ENCODE measurements around the gene PTPN1. TPM values are rescaled to one million over a fixed set of nuclear protein-coding genes. Genes with fewer than 3 reads are reported as not detected.
A peak's percentile ranks its signal among the peaks of the same experiment; 100 is the strongest.

The PTPN1 gene
- total and polyA plus RNA-seq, 2 of the 13 experiments (the other 11 are each of a cell fraction or from before 2014, with no cell fraction given) = 17.7 to 37.2 TPM

GRCh38 chr20:50575865-50576720 is 65.9 kb downstream of the PTPN1 start (continued):
- TF ChIP-seq PBX3 (CRISPR knock-in tag; IDR thresholded peaks at IDR 0.05; ENCODE audit: borderline replicate concordance) (no peak), ZNF350 (CRISPR knock-in tag; IDR thresholded peaks at IDR 0.05; ENCODE audit: borderline replicate concordance, low read depth) (0 out of 2 replicates have a peak, but pooled peaks have one; percentile 22), ZNF724P (CRISPR knock-in tag; IDR thresholded peaks at IDR 0.05; ENCODE audit: borderline replicate concordance) (no peak), NFYB (CRISPR knock-in tag; IDR thresholded peaks at IDR 0.05) (no peak), IRF2 (CRISPR knock-in tag; IDR thresholded peaks at IDR 0.05) (0 out of 2 replicates have a peak, but pooled peaks have one; percentile 47), SIX1 (CRISPR knock-in tag; IDR thresholded peaks at IDR 0.05; ENCODE audit: borderline replicate concordance) (peak; percentile 40; the same call in 1 of the 2 replicates), FUBP1 (CRISPR knock-in tag; IDR thresholded peaks at IDR 0.05; ENCODE audit: borderline replicate concordance) (no peak), ZNF616 (CRISPR knock-in tag; IDR thresholded peaks at IDR 0.05; ENCODE audit: low read depth) (no peak), SMYD3 (CRISPR knock-in tag; IDR thresholded peaks at IDR 0.05) (no peak), ZNF251 (CRISPR knock-in tag; IDR thresholded peaks at IDR 0.05) (no peak), CREB1 (IDR thresholded peaks at IDR 0.05) (no peak), CREB1 (CRISPR knock-in tag; IDR thresholded peaks at IDR 0.05) (no peak), ZFP1 (CRISPR knock-in tag; IDR thresholded peaks at IDR 0.05) (no peak; the same call in 1 of the 2 replicates), ZNF816 (CRISPR knock-in tag; IDR thresholded peaks at IDR 0.05; ENCODE audit: borderline replicate concordance) (no peak), SRF (IDR thresholded peaks at IDR 0.05; ENCODE audit: low read depth, low read length) (no peak), PCBP2 (optimal IDR thresholded peaks at IDR 0.05; ENCODE audit: low read depth, low read length, poor library complexity, severe bottlenecking) (no peak)
- TF ChIP-seq, protein P1, sequence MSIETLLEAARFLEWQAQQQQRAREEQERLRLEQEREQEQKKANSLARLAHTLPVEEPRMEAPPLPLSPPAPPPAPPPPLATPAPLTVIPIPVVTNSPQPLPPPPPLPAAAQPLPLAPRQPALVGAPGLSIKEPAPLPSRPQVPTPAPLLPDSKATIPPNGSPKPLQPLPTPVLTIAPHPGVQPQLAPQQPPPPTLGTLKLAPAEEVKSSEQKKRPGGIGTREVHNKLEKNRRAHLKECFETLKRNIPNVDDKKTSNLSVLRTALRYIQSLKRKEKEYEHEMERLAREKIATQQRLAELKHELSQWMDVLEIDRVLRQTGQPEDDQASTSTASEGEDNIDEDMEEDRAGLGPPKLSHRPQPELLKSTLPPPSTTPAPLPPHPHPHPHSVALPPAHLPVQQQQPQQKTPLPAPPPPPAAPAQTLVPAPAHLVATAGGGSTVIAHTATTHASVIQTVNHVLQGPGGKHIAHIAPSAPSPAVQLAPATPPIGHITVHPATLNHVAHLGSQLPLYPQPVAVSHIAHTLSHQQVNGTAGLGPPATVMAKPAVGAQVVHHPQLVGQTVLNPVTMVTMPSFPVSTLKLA (IDR thresholded peaks at IDR 0.05) = no peak
- TF ChIP-seq, protein P2, sequence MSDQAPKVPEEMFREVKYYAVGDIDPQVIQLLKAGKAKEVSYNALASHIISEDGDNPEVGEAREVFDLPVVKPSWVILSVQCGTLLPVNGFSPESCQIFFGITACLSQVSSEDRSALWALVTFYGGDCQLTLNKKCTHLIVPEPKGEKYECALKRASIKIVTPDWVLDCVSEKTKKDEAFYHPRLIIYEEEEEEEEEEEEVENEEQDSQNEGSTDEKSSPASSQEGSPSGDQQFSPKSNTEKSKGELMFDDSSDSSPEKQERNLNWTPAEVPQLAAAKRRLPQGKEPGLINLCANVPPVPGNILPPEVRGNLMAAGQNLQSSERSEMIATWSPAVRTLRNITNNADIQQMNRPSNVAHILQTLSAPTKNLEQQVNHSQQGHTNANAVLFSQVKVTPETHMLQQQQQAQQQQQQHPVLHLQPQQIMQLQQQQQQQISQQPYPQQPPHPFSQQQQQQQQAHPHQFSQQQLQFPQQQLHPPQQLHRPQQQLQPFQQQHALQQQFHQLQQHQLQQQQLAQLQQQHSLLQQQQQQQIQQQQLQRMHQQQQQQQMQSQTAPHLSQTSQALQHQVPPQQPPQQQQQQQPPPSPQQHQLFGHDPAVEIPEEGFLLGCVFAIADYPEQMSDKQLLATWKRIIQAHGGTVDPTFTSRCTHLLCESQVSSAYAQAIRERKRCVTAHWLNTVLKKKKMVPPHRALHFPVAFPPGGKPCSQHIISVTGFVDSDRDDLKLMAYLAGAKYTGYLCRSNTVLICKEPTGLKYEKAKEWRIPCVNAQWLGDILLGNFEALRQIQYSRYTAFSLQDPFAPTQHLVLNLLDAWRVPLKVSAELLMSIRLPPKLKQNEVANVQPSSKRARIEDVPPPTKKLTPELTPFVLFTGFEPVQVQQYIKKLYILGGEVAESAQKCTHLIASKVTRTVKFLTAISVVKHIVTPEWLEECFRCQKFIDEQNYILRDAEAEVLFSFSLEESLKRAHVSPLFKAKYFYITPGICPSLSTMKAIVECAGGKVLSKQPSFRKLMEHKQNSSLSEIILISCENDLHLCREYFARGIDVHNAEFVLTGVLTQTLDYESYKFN (CRISPR knock-in tag; conservative IDR thresholded peaks at IDR 0.05) = no peak
- TF ChIP-seq, protein P3, sequence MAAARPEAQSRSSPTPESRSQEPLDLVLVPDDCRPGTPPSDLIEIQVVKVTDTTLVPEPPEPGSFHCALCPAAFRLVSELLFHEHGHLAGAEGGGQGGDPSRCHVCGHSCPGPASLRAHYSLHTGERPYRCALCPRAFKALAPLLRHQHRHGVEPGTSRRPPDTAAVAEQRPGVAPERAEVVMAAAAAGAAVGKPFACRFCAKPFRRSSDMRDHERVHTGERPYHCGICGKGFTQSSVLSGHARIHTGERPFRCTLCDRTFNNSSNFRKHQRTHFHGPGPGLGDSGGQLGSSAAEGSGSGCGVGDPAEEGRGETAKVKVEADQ (CRISPR knock-in tag; IDR thresholded peaks at IDR 0.05; ENCODE audit: borderline replicate concordance) = no peak
